ENCODE measurements around the gene LBH.

Gene LBH

DNA sequence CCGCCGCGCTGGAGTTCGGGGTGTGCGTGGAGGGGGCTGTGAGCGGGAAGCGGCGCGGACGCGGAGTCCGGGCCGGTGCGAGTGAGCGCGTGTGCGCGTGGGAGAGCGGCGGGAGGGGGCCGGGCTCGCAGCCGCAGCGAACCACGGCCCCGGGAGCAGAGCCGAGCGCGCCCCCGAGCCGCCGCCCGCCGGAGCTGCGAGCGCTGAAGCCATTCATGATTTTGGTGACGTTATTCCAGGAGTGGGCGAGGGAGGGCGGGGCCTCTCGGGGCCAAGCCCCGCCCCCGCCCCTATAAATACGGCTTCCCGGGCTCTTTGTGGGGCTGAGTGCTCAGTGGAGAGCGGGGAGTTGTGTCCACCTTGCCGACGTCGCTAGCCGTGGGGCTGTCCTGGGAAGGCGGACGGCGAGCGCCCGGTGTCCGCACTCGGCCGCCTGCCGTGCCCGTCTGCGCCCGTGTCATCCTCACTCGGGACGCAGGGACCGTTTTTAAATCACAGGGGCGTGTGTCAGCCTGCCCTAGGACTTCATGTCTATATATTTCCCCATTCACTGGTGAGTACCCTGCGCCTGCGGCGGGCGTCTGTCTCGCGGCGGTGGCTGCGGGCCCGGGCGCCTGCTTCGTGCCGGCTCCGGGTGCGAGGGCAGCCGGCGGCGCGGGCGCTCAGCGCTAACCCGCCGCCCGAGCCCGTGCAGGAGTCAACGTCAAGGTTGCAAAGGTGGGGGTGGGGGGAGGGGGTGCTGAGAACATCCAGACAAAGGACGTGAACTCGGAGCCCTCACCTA is at the start of gene LBH:
Gene LBH (plus strand): TSS at position 323 of the 784 bp plus-strand sequence. CDS start 205 bp downstream, at position 528.
- no peak; the same call in 1 of the 2 replicates for TF ChIP-seq L3MBTL2 (conservative IDR thresholded peaks at IDR 0.05)
- TF ChIP-seq, protein P1, sequence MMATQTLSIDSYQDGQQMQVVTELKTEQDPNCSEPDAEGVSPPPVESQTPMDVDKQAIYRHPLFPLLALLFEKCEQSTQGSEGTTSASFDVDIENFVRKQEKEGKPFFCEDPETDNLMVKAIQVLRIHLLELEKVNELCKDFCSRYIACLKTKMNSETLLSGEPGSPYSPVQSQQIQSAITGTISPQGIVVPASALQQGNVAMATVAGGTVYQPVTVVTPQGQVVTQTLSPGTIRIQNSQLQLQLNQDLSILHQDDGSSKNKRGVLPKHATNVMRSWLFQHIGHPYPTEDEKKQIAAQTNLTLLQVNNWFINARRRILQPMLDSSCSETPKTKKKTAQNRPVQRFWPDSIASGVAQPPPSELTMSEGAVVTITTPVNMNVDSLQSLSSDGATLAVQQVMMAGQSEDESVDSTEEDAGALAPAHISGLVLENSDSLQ (IDR thresholded peaks at IDR 0.05), result no peak
- TF ChIP-seq SP1 (IDR thresholded peaks at IDR 0.05), result no peak
- no peak for TF ChIP-seq FOXM1 (IDR thresholded peaks at IDR 0.05; ENCODE audit: borderline replicate concordance)
- TF ChIP-seq FOXA1 (IDR thresholded peaks at IDR 0.05), result no peak
- no peak for TF ChIP-seq FOXK2 (IDR thresholded peaks at IDR 0.05)
- TF ChIP-seq HDGF (IDR thresholded peaks at IDR 0.05; ENCODE audit: borderline replicate concordance), result no peak
- TF ChIP-seq TARDBP (IDR thresholded peaks at IDR 0.05), result no peak
- TF ChIP-seq NFRKB (IDR thresholded peaks at IDR 0.05), result no peak
- no peak for TF ChIP-seq SUZ12 (IDR thresholded peaks at IDR 0.05)
- TF ChIP-seq ZNF384 (IDR thresholded peaks at IDR 0.05), result no peak
- TF ChIP-seq ELF4 (IDR thresholded peaks at IDR 0.05), result no peak
- TF ChIP-seq ARNT (IDR thresholded peaks at IDR 0.05), result no peak
- no peak for TF ChIP-seq CTBP1 (IDR thresholded peaks at IDR 0.05; ENCODE audit: borderline replicate concordance)
- TF ChIP-seq LEF1 (IDR thresholded peaks at IDR 0.05; ENCODE audit: borderline replicate concordance), result no peak
- TF ChIP-seq BHLHE40 (IDR thresholded peaks at IDR 0.05; ENCODE audit: borderline replicate concordance), result no peak
- ChIA-PET POLR2A (interaction anchor here (1.0 kb wide), 1 partner anchor 50 kb away, joined by 3 read pairs; no protein-coding TSS in a partner anchor), CTCF (no interaction called here)
- peak; percentile 88 for DNase-seq (ENCODE audit: extremely low spot score)

DNA sequence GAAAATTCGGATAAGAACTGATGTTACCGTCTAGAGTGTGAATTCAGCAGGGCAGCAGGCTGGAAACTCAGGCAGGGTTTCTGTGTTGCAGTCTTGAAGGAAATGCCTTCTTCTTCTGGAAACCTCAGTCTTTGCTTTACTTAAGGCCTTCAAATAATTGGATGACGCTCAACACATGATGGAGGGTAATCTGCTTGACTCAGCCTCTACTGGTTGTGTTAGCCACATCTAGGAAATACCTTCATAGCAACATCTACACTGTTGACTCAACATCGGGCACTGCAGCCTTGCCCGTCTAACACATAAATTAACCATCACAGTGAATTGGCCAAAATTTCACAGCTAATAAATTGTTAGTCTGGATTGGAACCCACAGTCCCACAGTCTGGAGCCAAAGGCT is 47.3 kb upstream of the LBH start:
- POLR2A ChIA-PET, result no interaction called here
- TF ChIP-seq, protein P1 (IDR thresholded peaks at IDR 0.05), result no peak
- TF ChIP-seq FOXA1 (IDR thresholded peaks at IDR 0.05) (no peak), SP1 (IDR thresholded peaks at IDR 0.05) (no peak), CTBP1 (IDR thresholded peaks at IDR 0.05; ENCODE audit: borderline replicate concordance) (no peak), FOXM1 (IDR thresholded peaks at IDR 0.05; ENCODE audit: borderline replicate concordance) (no peak), L3MBTL2 (conservative IDR thresholded peaks at IDR 0.05) (no peak), SUZ12 (IDR thresholded peaks at IDR 0.05) (no peak), ARNT (IDR thresholded peaks at IDR 0.05) (no peak), LEF1 (IDR thresholded peaks at IDR 0.05; ENCODE audit: borderline replicate concordance) (no peak), ZNF384 (IDR thresholded peaks at IDR 0.05) (no peak), NFRKB (IDR thresholded peaks at IDR 0.05) (no peak), BHLHE40 (IDR thresholded peaks at IDR 0.05; ENCODE audit: borderline replicate concordance) (no peak), FOXK2 (IDR thresholded peaks at IDR 0.05) (no peak), TARDBP (IDR thresholded peaks at IDR 0.05) (no peak), HDGF (IDR thresholded peaks at IDR 0.05; ENCODE audit: borderline replicate concordance) (no peak), ELF4 (IDR thresholded peaks at IDR 0.05) (no peak)
- CTCF ChIA-PET, result no interaction called here
- no peak for DNase-seq (ENCODE audit: extremely low spot score)

DNA sequence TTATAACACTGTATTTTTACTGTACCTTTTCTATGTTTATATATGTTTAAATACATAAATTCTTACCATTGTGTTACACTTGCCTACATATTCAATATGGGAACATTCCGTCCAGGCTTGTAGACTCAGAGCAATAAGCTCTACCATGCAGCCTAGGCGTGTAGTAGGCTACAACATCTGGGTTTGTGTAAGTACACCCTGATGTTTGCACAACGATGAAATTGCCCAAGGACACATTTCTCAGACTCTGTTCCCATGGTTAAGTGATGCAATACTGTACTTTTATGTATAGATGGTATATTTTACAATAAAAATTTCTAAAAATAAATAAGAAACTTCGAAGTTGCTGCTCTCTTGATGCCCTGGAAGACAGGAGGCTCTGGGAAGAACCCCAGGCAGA is 46.2 kb upstream of the LBH start:
- TF ChIP-seq LEF1 (IDR thresholded peaks at IDR 0.05; ENCODE audit: borderline replicate concordance), result no peak
- TF ChIP-seq FOXK2 (IDR thresholded peaks at IDR 0.05), result no peak
- no peak for TF ChIP-seq ELF4 (IDR thresholded peaks at IDR 0.05)
- no peak for TF ChIP-seq TARDBP (IDR thresholded peaks at IDR 0.05)
- no peak for TF ChIP-seq L3MBTL2 (conservative IDR thresholded peaks at IDR 0.05)
- TF ChIP-seq FOXA1 (IDR thresholded peaks at IDR 0.05), result no peak
- TF ChIP-seq ZNF384 (IDR thresholded peaks at IDR 0.05), result no peak
- TF ChIP-seq BHLHE40 (IDR thresholded peaks at IDR 0.05; ENCODE audit: borderline replicate concordance), result no peak
- no peak for TF ChIP-seq FOXM1 (IDR thresholded peaks at IDR 0.05; ENCODE audit: borderline replicate concordance)
- no peak for TF ChIP-seq HDGF (IDR thresholded peaks at IDR 0.05; ENCODE audit: borderline replicate concordance)
- ChIA-PET CTCF (no interaction called here), POLR2A (no interaction called here)
- no peak for DNase-seq (ENCODE audit: extremely low spot score)

DNA sequence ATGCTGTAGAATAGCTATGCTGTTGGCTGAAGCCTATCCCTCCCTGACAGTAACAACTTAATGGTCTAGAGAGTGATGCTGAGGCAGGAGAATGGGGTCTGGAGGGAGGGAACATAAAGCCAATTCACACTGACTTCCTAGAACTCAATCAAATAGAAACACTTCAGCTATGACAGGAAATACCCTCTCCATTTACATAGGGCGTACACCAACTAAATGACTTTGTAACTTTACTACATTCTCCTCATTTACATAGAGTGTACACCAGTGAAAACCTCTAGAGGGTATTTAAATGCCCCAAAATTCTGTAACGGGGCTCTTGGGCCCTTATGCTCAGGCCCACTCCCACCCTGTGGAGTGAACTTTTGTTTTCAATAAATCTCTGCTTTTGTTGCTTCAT is 43.0 kb upstream of the LBH start:
- no peak for TF ChIP-seq NFRKB (IDR thresholded peaks at IDR 0.05)
- no peak for TF ChIP-seq LEF1 (IDR thresholded peaks at IDR 0.05; ENCODE audit: borderline replicate concordance)
- POLR2A ChIA-PET, result no interaction called here
- no peak for DNase-seq (ENCODE audit: extremely low spot score)
- CTCF ChIA-PET, result no interaction called here

DNA sequence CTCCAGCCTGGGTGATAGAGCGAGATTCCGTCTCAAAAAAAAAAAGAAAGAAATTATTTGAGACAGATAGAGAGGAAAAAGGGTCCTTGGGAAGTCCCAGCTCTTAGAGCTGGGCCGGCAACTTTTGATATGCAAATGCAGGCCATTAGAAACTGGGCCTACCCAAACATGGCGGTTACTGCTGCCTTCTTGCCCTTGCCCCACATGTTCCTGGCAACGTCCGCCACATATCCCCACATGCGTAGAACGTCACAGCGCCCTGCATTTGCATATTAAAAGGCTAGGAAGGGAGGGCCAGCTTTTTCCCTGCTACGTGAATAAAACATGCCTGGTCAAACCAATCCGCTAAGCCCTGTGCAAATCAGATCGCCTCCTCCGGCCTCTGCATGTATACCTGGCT is 40.7 kb upstream of the LBH start:
- TF ChIP-seq SP1 (IDR thresholded peaks at IDR 0.05) (no peak), SUZ12 (IDR thresholded peaks at IDR 0.05) (no peak), NFRKB (IDR thresholded peaks at IDR 0.05) (no peak), LEF1 (IDR thresholded peaks at IDR 0.05; ENCODE audit: borderline replicate concordance) (no peak), HDGF (IDR thresholded peaks at IDR 0.05; ENCODE audit: borderline replicate concordance) (no peak), TARDBP (IDR thresholded peaks at IDR 0.05) (no peak), BHLHE40 (IDR thresholded peaks at IDR 0.05; ENCODE audit: borderline replicate concordance) (no peak), L3MBTL2 (conservative IDR thresholded peaks at IDR 0.05) (no peak), CTBP1 (IDR thresholded peaks at IDR 0.05; ENCODE audit: borderline replicate concordance) (no peak), FOXM1 (IDR thresholded peaks at IDR 0.05; ENCODE audit: borderline replicate concordance) (no peak), FOXA1 (IDR thresholded peaks at IDR 0.05) (no peak), ARNT (IDR thresholded peaks at IDR 0.05) (no peak)
- no peak for DNase-seq (ENCODE audit: extremely low spot score)
- POLR2A ChIA-PET, result no interaction called here
- CTCF ChIA-PET, result no interaction called here

DNA sequence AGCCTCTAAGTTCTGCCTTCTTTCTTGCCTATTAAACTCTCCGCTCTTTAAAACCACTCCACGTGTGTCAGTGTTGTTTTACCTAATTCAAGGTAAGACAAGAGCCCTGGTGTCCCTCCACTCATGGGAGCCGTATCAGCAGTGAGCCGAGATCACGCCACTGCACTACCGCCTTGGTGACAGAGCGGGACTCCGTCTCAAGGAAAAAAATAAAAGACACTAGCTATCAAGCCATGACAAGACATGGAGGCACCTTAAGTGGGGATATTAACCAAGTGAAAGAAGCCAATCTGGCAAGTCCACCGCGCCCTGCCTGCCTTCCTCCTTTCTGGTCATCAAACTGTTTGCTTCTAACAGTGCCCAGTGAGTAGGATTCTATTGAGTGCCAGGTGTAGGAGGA is 40.2 kb upstream of the LBH start:
- no peak for DNase-seq (ENCODE audit: extremely low spot score)
- POLR2A ChIA-PET, result no interaction called here
- TF ChIP-seq SUZ12 (IDR thresholded peaks at IDR 0.05), result no peak
- no peak for TF ChIP-seq CTBP1 (IDR thresholded peaks at IDR 0.05; ENCODE audit: borderline replicate concordance)
- TF ChIP-seq HDGF (IDR thresholded peaks at IDR 0.05; ENCODE audit: borderline replicate concordance), result no peak
- no peak for TF ChIP-seq TARDBP (IDR thresholded peaks at IDR 0.05)
- TF ChIP-seq FOXM1 (IDR thresholded peaks at IDR 0.05; ENCODE audit: borderline replicate concordance), result no peak
- no peak for TF ChIP-seq NFRKB (IDR thresholded peaks at IDR 0.05)
- no peak for TF ChIP-seq FOXK2 (IDR thresholded peaks at IDR 0.05)
- no peak for TF ChIP-seq ZNF384 (IDR thresholded peaks at IDR 0.05)
- TF ChIP-seq FOXA1 (IDR thresholded peaks at IDR 0.05), result no peak
- TF ChIP-seq L3MBTL2 (conservative IDR thresholded peaks at IDR 0.05), result no peak
- TF ChIP-seq LEF1 (IDR thresholded peaks at IDR 0.05; ENCODE audit: borderline replicate concordance), result no peak
- no peak for TF ChIP-seq ELF4 (IDR thresholded peaks at IDR 0.05)
- TF ChIP-seq BHLHE40 (IDR thresholded peaks at IDR 0.05; ENCODE audit: borderline replicate concordance), result no peak
- CTCF ChIA-PET, result interaction anchor here (1.9 kb wide), 1 partner anchor 26 kb away, joined by 6 read pairs; no protein-coding TSS in a partner anchor

Measured in HEK293T (cell line).